WTC11 (cell line): Measurements from ENCODE around the gene ZNF397. TPM values are rescaled to one million over a fixed set of nuclear protein-coding genes. Genes with fewer than 3 reads are reported as not detected.

Experiments used
- ATAC-seq: fragments of 200-7000 bp; cut with Tn5 transposase; 2 replicates; pipeline ENCODE4 v1.10.0; 2021; ENCODE audit warnings: mild to moderate bottlenecking, moderate library complexity
- CTCF ChIA-PET: fragments of 300-600 bp; sonication (Branson Sonifier 250); formaldehyde crosslinking; loops from one replicate; lab custom pipeline; 2021; ENCODE audit warnings: antibody characterized with exemption; lab: Charles Lee
- POLR2A ChIA-PET: fragments of 350-600 bp; sonication (Branson Sonifier 250); formaldehyde crosslinking; loops from one replicate; lab custom pipeline; 2021; ENCODE audit warnings: antibody characterized with exemption; lab: Charles Lee
- DNase-seq: peaks from one replicate; pipeline ENCODE4 v3.0.0; 2021; ENCODE audit warnings: low spot score
- H3K27ac Mint-ChIP-seq: 2 replicates; pipeline ENCODE4 v1.8.0; 2021; ENCODE audit warnings: mixed read lengths
- H3K27me3 Mint-ChIP-seq: 2 replicates; pipeline ENCODE4 v1.8.0; 2021; ENCODE audit warnings: low read depth, mild to moderate bottlenecking, moderate library complexity, mixed read lengths
- H3K36me3 Mint-ChIP-seq: 2 replicates; pipeline ENCODE4 v1.8.0; 2021; ENCODE audit warnings: mixed read lengths
- H3K4me1 Mint-ChIP-seq: 2 replicates; pipeline ENCODE4 v1.8.0; 2022; ENCODE audit warnings: mixed read lengths
- H3K4me3 Mint-ChIP-seq: 2 replicates; pipeline ENCODE4 v1.8.0; 2021; ENCODE audit warnings: mild to moderate bottlenecking, moderate library complexity, mixed read lengths
- H3K9me3 Mint-ChIP-seq: 2 replicates; pipeline ENCODE4 v1.8.0; 2021; ENCODE audit warnings: mixed read lengths
- AR ChIP-seq: fragments of 250-450 bp; sonication (Bioruptor Pico); IDR thresholded peaks from 2 replicates; pipeline ENCODE4 v1.9.0; 2021; ENCODE audit warnings: mild to moderate bottlenecking
- ATF3 ChIP-seq: sonication (generic); formaldehyde crosslinking; conservative IDR thresholded peaks from 2 replicates; pipeline ENCODE4 v1.8.1; 2022; ENCODE audit warnings: mild to moderate bottlenecking, missing genetic modification reagents
- CTCF ChIP-seq: fragments of 200-600 bp; IDR thresholded peaks from 2 replicates; pipeline ENCODE4 v1.8.0; 2022; ENCODE audit warnings: antibody characterized with exemption
- E2F5 ChIP-seq: sonication (generic); formaldehyde crosslinking; IDR thresholded peaks from 2 replicates; pipeline ENCODE4 v1.8.1; 2022; ENCODE audit warnings: mild to moderate bottlenecking, moderate library complexity, missing genetic modification reagents
- EMX1 ChIP-seq: fragments of 250-450 bp; sonication (Bioruptor Pico); IDR thresholded peaks from 2 replicates; pipeline ENCODE4 v1.8.0; 2021; ENCODE audit warnings: mild to moderate bottlenecking
- FOXJ3 ChIP-seq: sonication (generic); formaldehyde crosslinking; IDR thresholded peaks from 2 replicates; pipeline ENCODE4 v1.9.0; 2021; ENCODE audit warnings: missing genetic modification reagents, mild to moderate bottlenecking, borderline replicate concordance
- GTF2I ChIP-seq: fragments of 250-450 bp; sonication (Bioruptor Pico); conservative IDR thresholded peaks from 2 replicates; pipeline ENCODE4 v1.4.0; 2021; ENCODE audit warnings: mild to moderate bottlenecking
- HMGXB4 ChIP-seq: sonication (generic); formaldehyde crosslinking; IDR thresholded peaks from 2 replicates; pipeline ENCODE4 v1.8.1; 2023; ENCODE audit warnings: mild to moderate bottlenecking, moderate library complexity, missing genetic modification reagents
- IRF2 ChIP-seq: sonication (generic); formaldehyde crosslinking; IDR thresholded peaks from 2 replicates; pipeline ENCODE4 v1.8.0; 2022; ENCODE audit warnings: low read depth, missing genetic modification reagents, borderline replicate concordance
- JAZF1 ChIP-seq: fragments of 250-450 bp; sonication (Bioruptor Pico); IDR thresholded peaks from 2 replicates; pipeline ENCODE4 v1.9.0; 2021; ENCODE audit warnings: moderate library complexity, mild to moderate bottlenecking, inconsistent platforms
- JUN ChIP-seq: sonication (generic); formaldehyde crosslinking; IDR thresholded peaks from 2 replicates; pipeline ENCODE4 v1.8.0; 2023; ENCODE audit warnings: mild to moderate bottlenecking, missing genetic modification reagents
- KAT7 ChIP-seq: sonication (generic); formaldehyde crosslinking; IDR thresholded peaks from 2 replicates; pipeline ENCODE4 v1.8.1; 2023; ENCODE audit warnings: missing genetic modification reagents, mild to moderate bottlenecking, borderline replicate concordance
- MLX ChIP-seq: sonication (generic); formaldehyde crosslinking; IDR thresholded peaks from 2 replicates; pipeline ENCODE4 v1.8.1; 2023; ENCODE audit warnings: mild to moderate bottlenecking, missing genetic modification reagents, moderate library complexity
- PREB ChIP-seq: sonication (generic); formaldehyde crosslinking; IDR thresholded peaks from 2 replicates; pipeline ENCODE4 v1.8.1; 2022; ENCODE audit warnings: mild to moderate bottlenecking, missing genetic modification reagents, moderate library complexity, borderline replicate concordance
- PRRX2 ChIP-seq: fragments of 250-450 bp; sonication (Bioruptor Pico); IDR thresholded peaks from 2 replicates; pipeline ENCODE4 v1.8.0; 2021; ENCODE audit warnings: mild to moderate bottlenecking
- RORB ChIP-seq: fragments of 250-450 bp; sonication (Bioruptor Pico); IDR thresholded peaks from 2 replicates; pipeline ENCODE4 v1.9.0; 2021; ENCODE audit warnings: mild to moderate bottlenecking
- SP1 ChIP-seq: sonication (generic); formaldehyde crosslinking; conservative IDR thresholded peaks from 2 replicates; pipeline ENCODE4 v1.8.1; 2022; ENCODE audit warnings: missing genetic modification reagents
- ZNF396 ChIP-seq: fragments of 250-450 bp; sonication (Bioruptor Pico); IDR thresholded peaks from 2 replicates; pipeline ENCODE4 v1.8.0; 2021; ENCODE audit warnings: mild to moderate bottlenecking, moderate library complexity, borderline replicate concordance
- total RNA-seq: library from RNA; stranded (reverse); gene quantifications from 3 replicates; pipeline ENCODE4 v1.2.3, GENCODE V29; 2021

The ZNF397 gene
- total RNA-seq, 1 experiment from 2014 or later = 44.0 TPM

GRCh38 chr18:35241448-35241804 lies 592 bp downstream of the ZNF397 start:
- no peaks in the 10 kb centered on the region for H3K9me3 Mint-ChIP-seq
- no peaks in the 10 kb centered on the region for H3K27me3 Mint-ChIP-seq
- ChIA-PET POLR2A (interaction anchor here (1.0 to 1.5 kb wide), 4 partner anchors 26 to 114 kb away, joined by 3 to 4 read pairs (median 3); partner anchors contain the start of gene ZNF24), CTCF (interaction anchor here (1.2 to 1.9 kb wide), 4 partner anchors 49 to 215 kb away, joined by 3 to 6 read pairs (median 4); partner anchors contain the start of gene ZSCAN30)
- DNase-seq (no peak), ATAC-seq (no peak)
- H3K27ac Mint-ChIP-seq = peak overlapping the region; percentile 98
- peak overlapping the region; percentile 92 for H3K4me3 Mint-ChIP-seq
- H3K4me1 Mint-ChIP-seq = peaks cover 8% of the 10 kb centered on the region; the same call in 1 of the 2 replicates
- TF ChIP-seq AR = no peak
- no peak for TF ChIP-seq EMX1 (CRISPR knock-in tag)
- TF ChIP-seq HMGXB4 (CRISPR knock-in tag) = no peak; the same call in 1 of the 2 replicates
- no peak for TF ChIP-seq MLX (CRISPR knock-in tag)
- TF ChIP-seq FOXJ3 (CRISPR knock-in tag) = no peak
- no peak for TF ChIP-seq E2F5 (CRISPR knock-in tag)
- TF ChIP-seq GTF2I = no peak
- no peak for TF ChIP-seq CTCF
- TF ChIP-seq JUN (CRISPR knock-in tag) = no peak
- no peak for TF ChIP-seq PRRX2 (CRISPR knock-in tag)
- no peak for TF ChIP-seq JAZF1 (CRISPR knock-in tag)
- TF ChIP-seq IRF2 (CRISPR knock-in tag) = no peak
- no peak for TF ChIP-seq ATF3 (CRISPR knock-in tag)
- TF ChIP-seq RORB (CRISPR knock-in tag) = no peak
- no peak for TF ChIP-seq PREB
- TF ChIP-seq ZNF396 (CRISPR knock-in tag) = no peak
- no peak for TF ChIP-seq KAT7 (CRISPR knock-in tag)
- TF ChIP-seq SP1 = no peak
- peaks cover 43% of the 10 kb centered on the region for H3K36me3 Mint-ChIP-seq
